GM19438 (cell line): Measurements from ENCODE around the gene DCPS.
"Not testable (repeated sequence)": the region's sequence is repeated elsewhere in the genome, so short reads cannot be mapped to it uniquely, and the experiment has no call there.

Experiments
- ATAC-seq: cut with Tn5 transposase; IDR thresholded peaks from one replicate; pipeline ENCODE4 v1.9.1; 2021; ENCODE audit warnings: low read depth; ENCODE audit not compliant: unreplicated experiment

Gene DCPS

GRCh38 chr11:126378763-126379162 is 74.9 kb downstream of the DCPS start:
- ATAC-seq, result no peak

DNA sequence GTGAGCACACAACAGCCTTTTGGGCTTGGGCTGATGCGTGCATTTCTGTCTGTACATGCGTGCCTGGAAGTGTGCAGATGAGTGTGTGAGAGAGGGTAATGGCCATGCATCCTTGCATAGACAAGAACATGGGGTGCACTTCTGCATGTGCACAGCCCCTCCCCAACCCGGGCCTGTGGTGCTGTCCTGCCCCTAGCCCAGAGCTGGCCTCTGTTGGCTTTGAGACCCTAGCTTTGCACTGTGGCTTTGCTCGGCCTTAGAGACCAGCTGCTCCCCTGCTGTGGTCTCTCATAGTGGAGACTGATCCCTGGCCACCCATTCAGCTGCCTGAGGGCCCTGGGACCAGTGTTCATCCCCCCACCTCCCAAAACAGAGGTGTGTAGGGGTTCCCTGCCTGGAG is 77.0 kb downstream of the DCPS start:
- no peak for ATAC-seq

- not testable (repeated sequence) for ATAC-seq
Observed at GRCh38 chr11:126381960-126382359, 78.1 kb downstream of the DCPS start.

GRCh38 chr11:126382641-126383040 is 78.8 kb downstream of the DCPS start:
- ATAC-seq, result not testable (repeated sequence)

- ATAC-seq, result no peak
Observed at GRCh38 chr11:126383339-126384335, 79.8 kb downstream of the DCPS start.

GRCh38 chr11:126384449-126385070 is 80.7 kb downstream of the DCPS start:
- ATAC-seq, result no peak

DNA sequence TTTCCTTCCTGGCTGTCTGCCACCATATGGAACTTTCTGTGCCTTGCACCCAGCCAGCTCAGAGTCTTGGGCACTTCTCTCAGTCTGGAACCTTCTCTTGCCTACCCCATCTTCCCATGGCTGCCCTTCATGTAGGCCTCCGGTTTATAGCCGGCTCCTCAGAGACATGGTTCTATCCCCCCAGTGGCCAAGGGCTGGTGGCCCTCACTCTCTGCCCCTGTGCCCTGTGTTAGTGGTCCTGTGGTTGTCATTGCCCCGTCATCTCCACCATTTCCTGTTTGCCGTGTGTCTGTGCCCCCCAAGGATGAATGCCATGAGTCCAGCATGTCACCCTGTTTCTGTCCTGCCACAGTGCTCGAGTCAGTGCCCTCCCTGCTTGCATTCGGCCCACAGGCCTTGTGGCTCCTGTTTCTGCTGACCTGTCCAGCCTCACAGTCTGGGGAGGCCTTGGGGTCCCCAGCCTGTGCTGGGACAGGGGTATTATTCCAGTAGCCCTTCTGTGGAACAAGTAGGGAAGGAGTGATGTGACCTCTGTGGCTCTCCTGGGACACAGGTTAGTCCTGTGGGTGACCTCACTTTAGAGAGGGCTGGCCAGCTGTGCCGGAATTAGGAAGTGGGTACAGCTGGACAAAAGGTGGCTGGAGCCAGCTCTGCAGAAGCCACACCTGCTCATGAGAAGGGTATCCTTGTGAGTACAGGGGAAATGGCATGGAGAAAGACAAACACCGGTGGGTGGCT is 82.3 kb downstream of the DCPS start:
- ATAC-seq, result no peak

DNA sequence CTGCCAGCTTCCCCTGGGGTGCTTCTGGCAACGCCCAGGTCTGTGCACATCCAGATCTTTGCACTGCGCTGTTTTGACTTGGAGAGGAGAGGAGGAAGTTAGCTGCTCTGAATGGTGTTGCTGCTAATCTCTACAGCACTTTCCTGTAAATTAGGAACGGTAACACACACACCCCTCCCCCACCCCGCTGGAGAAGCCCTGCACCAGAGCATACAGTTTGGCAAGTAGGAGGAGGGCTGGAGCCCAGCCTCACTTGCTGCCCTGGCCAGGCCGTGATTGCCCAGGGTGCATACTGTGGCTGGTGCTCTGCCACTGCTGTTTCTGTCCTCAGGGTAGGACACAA is 82.8 kb downstream of the DCPS start:
- ATAC-seq, result not testable (repeated sequence)

DNA sequence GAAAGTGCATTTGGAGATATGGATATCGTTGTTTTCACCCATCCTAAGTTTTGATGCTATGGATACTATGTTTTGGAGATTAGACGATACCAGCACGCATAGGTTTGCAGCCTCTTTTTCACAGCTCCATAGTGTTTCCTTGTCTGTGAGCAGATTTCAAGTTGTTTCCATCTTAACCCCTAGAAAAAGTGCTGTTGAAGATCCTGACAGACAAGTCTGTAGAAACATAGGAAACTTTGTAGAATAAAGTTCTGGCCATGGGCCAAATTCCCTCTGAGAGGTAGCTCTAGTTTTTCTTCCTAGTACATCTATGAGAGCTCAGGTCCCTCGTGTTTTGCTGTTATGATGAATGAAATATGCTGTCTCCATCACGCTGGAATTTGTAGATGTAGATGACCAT is 84.0 kb downstream of the DCPS start:
- no peak for ATAC-seq

GRCh38 chr11:126390272-126390867 is 86.5 kb downstream of the DCPS start:
- ATAC-seq, result no peak

DNA sequence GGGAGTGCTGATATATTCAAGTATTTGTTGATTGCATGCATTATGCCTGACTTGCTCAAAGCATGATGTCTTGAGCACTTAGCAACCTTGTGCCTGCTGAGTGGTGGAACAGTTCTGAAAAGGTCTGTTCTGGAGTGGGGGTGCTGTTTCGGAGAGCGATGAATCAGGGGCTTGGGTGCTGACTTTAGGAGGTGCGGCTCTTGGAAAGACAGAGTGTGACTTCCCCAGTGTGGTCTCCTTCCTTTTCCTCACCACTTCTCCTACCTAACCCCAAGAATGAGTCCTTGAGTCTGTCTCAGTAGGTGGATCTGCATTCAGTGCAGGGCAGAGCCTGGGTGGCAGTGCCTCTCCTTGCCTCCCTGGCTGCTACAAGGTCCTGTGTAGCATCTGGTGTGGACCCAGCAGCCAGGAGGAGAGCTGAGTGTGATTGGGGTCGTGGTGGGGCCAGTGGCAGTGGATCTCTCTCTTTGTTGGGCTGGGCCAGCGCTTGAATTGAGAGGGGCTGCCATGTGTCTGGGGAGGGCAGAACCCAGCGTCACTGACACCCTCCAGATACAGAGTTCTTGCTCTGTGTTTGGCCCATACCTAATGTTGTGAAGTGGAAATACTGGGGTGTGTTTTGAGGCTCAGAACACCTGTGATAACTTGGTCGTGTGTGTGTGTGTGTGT is 87.6 kb downstream of the DCPS start:
- ATAC-seq, result no peak

GRCh38 chr11:126391970-126392632 is 88.2 kb downstream of the DCPS start:
- ATAC-seq, result peak; percentile 86

GRCh38 chr11:126392633-126393013 is 88.8 kb downstream of the DCPS start:
- peak; percentile 17 for ATAC-seq

- ATAC-seq, result no peak
Observed at GRCh38 chr11:126393143-126393542, 89.3 kb downstream of the DCPS start.

DNA sequence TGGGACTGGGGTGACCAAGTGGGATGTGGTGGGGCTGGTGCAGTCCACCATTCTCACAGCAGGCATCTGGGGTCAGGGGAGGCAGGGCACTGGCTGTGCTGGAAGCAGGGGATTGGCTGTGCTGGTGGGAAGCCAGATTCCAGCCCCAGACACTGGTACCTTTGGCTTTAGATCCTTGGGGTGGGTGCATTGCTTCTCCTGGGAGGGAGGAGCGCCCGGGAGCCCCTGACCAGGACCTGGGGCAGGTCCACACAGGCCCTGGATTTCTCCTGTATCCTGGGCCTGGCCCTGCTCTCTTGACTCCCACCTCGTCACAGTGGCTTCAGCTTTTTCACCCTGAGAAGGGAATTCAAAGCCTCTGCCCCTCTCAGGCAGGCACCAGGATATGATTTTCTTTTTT is 90.2 kb downstream of the DCPS start:
- ATAC-seq, result no peak

DNA sequence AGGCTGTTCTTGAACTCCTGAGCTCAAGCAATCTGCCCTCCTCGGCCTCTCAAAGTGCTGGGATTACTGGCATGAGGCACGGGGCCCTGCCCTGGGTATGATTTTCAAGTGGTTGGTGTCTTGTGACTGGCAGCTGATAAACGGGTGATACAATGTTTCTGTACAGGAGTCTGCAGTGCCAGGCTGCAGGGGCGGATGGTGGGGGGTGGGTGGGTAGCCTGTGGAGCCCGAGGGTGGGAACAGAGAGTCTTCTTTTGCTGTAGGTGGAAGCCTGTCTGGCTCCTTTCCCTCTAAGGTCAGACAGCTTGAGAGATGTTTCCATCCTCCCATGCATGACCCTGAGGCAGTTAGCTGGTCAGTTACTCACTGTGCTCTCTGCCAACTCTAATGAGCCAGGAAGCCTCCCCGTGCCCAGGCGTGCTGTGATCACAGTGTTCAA is 90.8 kb downstream of the DCPS start:
- not testable (repeated sequence) for ATAC-seq
